Prostate gland (tissue), 2 donors: ENCODE results near the gene DES.

Experiments used
- CTCF ChIP-seq, 4 experiments: fragments of 200-600 bp in 2 of 4; fragments of 450-650 bp in 2 of 4; sonication (generic) in 2 of 4; IDR thresholded peaks; 1 replicate in 3 of 4; 2 replicates in 1 of 4; pipeline ENCODE4 v1.5.1; 2016 to 2019; ENCODE audit warnings: antibody characterized with exemption in 4 of 4, mild to moderate bottlenecking in 2 of 4, moderate library complexity in 2 of 4
- POLR2AphosphoS5 ChIP-seq: sonication (generic); formaldehyde crosslinking; IDR thresholded peaks from one replicate; pipeline ENCODE4 v1.6.1; 2017; ENCODE audit warnings: antibody characterized with exemption

GRCh38 chr2:219443697-219444023 is 25.5 kb downstream of the DES start:
- TF ChIP-seq POLR2AphosphoS5 (no peak), CTCF (IDR thresholded peaks at IDR 0.05) (no peak)
